Mucosa of stomach (tissue), 1 donor: Measurements from ENCODE around the gene DCTN1.
"Not testable (repeated sequence)": the region's sequence is repeated elsewhere in the genome, so short reads cannot be mapped to it uniquely, and the experiment has no call there.

Experiments used
- H3K27me3 ChIP-seq: one replicate; pipeline ENCODE4 v1.7.0; 2013; ENCODE audit warnings: mild to moderate bottlenecking, low read length; ENCODE audit not compliant: control insufficient read depth, insufficient read depth
- H3K36me3 ChIP-seq: one replicate; pipeline ENCODE4 v1.7.0; 2013; ENCODE audit warnings: low read length; ENCODE audit not compliant: control insufficient read depth, insufficient read depth
- H3K4me1 ChIP-seq: one replicate; pipeline ENCODE4 v1.7.0; 2013; ENCODE audit warnings: mild to moderate bottlenecking, low read length; ENCODE audit not compliant: control insufficient read depth, insufficient read depth
- H3K4me3 ChIP-seq: one replicate; pipeline ENCODE4 v1.7.0; 2013; ENCODE audit warnings: low read length
- H3K9ac ChIP-seq: one replicate; pipeline ENCODE4 v1.7.0; 2013; ENCODE audit warnings: mild to moderate bottlenecking, low read length, moderate library complexity
- H3K9me3 ChIP-seq: one replicate; pipeline ENCODE4 v1.7.0; 2013; ENCODE audit warnings: mild to moderate bottlenecking, low read length, moderate library complexity; ENCODE audit not compliant: control insufficient read depth
- donor health status: Pancreatic carcinoma.

The DCTN1 gene

DNA sequence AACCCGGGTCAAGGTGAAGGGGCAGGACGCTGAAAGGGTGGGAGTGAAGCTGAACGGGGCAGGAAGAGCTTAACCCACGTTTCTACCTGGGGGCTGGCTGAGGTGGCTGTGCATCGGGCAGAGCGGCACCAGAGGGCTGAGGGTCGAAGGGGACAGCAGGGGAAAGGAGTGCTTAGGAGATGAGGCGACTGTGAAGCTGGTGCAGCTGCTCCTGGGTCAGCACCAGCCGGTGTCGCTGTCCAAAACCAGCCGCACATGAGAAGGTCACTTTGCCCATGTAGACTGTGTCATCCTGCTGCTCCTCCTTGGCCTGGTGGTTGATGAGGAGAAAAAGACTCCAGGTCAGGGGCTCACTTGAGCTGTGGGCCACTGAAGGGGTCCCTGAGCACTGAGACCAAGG is 18.8 kb downstream of the DCTN1 start:
- Histone ChIP-seq H3K4me3 (no peak overlapping the region), H3K9me3 (no peaks in the 10 kb centered on the region), H3K27me3 (no peaks in the 10 kb centered on the region), H3K9ac (no peak overlapping the region), H3K4me1 (no peaks in the 10 kb centered on the region), H3K36me3 (peaks cover 22% of the 10 kb centered on the region)

- no peaks in the 10 kb centered on the region for H3K9me3 ChIP-seq
- no peak overlapping the region for H3K9ac ChIP-seq
- H3K4me1 ChIP-seq, result no peaks in the 10 kb centered on the region
- H3K27me3 ChIP-seq, result no peaks in the 10 kb centered on the region
- H3K4me3 ChIP-seq, result no peak overlapping the region
- peaks cover 6% of the 10 kb centered on the region for H3K36me3 ChIP-seq
These were observed 22.5 kb downstream of the DCTN1 start for GRCh38 chr2:74357627-74358026.

- H3K4me1 ChIP-seq, result no peaks in the 10 kb centered on the region
- no peaks in the 10 kb centered on the region for H3K27me3 ChIP-seq
- no peak overlapping the region for H3K9ac ChIP-seq
- H3K9me3 ChIP-seq, result no peaks in the 10 kb centered on the region
- H3K36me3 ChIP-seq, result no peaks in the 10 kb centered on the region
- no peak overlapping the region for H3K4me3 ChIP-seq
These were observed 30.2 kb downstream of the DCTN1 start for GRCh38 chr2:74349889-74350288.

DNA sequence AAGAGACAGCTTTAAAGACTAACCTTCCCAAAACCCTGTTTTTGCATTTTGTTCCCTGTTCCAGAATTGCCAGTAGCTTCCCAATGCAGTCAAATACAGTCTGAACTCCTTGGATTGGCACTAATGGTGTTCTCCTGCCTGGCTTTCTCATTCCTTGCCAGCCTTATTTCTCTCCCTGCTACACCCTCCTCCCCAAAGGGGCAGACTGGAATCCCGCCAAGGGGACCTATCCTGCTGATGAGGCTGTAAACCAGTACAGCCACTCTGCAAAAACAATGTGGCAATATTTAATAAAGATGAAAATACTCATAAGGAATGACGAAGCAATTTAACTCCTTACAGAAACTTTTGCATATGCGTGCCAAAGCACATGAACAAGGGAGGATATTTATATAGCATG is 32.4 kb downstream of the DCTN1 start:
- no peaks in the 10 kb centered on the region for H3K27me3 ChIP-seq
- no peak overlapping the region for H3K4me3 ChIP-seq
- no peaks in the 10 kb centered on the region for H3K9me3 ChIP-seq
- H3K4me1 ChIP-seq, result no peaks in the 10 kb centered on the region
- no peaks in the 10 kb centered on the region for H3K36me3 ChIP-seq
- H3K9ac ChIP-seq, result no peak overlapping the region

- Histone ChIP-seq H3K9ac (no peak overlapping the region), H3K4me1 (no peaks in the 10 kb centered on the region), H3K36me3 (no peaks in the 10 kb centered on the region), H3K9me3 (no peaks in the 10 kb centered on the region), H3K27me3 (no peaks in the 10 kb centered on the region), H3K4me3 (no peak overlapping the region)
These were observed 32.8 kb downstream of the DCTN1 start for GRCh38 chr2:74347303-74347702.

GRCh38 chr2:74345272-74345943 is 34.7 kb downstream of the DCTN1 start:
- H3K4me3 ChIP-seq, result no peak overlapping the region
- no peaks in the 10 kb centered on the region for H3K27me3 ChIP-seq
- H3K4me1 ChIP-seq, result no peaks in the 10 kb centered on the region
- no peaks in the 10 kb centered on the region for H3K36me3 ChIP-seq
- no peaks in the 10 kb centered on the region for H3K9me3 ChIP-seq
- H3K9ac ChIP-seq, result no peak overlapping the region

- H3K4me3 ChIP-seq, result no peak within 1 kb of the TSS
- H3K9ac ChIP-seq, result no peak within 1 kb of the TSS
- no peaks in the 10 kb centered on the region for H3K27me3 ChIP-seq
These were observed 36.8 kb downstream of the DCTN1 start, which contains the start of gene SLC4A5 for GRCh38 chr2:74343316-74343715. Gene SLC4A5 (minus strand): TSS chr2:74343416. CDS start chr2:74315023, 28,393 bp downstream.

DNA sequence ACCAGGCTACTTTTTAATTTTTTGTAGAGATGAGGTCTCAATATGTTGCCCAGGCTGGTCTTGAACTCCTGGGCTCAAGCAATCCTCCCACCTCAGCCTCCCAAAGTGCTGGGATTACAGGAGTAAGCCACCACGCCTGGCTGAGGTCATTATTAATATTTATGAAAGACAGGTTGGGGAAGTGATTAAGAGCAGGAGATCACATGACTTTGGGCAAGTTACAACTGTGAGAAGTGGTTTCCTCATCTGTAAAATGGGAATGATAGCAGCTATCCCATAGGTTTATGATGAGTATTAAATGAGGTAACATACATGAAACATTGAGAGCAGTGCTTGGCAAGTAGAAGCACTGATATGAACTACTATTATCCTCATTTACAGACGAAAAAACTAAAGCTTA is 43.9 kb downstream of the DCTN1 start:
- H3K4me1 ChIP-seq, H3K9ac ChIP-seq, H3K9me3 ChIP-seq, H3K4me3 ChIP-seq, H3K27me3 ChIP-seq, H3K36me3 ChIP-seq: not testable (repeated sequence)

More at GRCh38 chr2:74343316-74343715, 36.8 kb downstream of the DCTN1 start, which contains the start of gene SLC4A5:
- Histone ChIP-seq H3K4me1 (no peaks in the 10 kb centered on the region), H3K9me3 (no peaks in the 10 kb centered on the region), H3K36me3 (no peaks in the 10 kb centered on the region)

GRCh38 chr2:74334931-74335333 is 45.2 kb downstream of the DCTN1 start:
- Histone ChIP-seq H3K27me3 (no peaks in the 10 kb centered on the region), H3K9me3 (no peaks in the 10 kb centered on the region), H3K9ac (no peak overlapping the region), H3K4me1 (no peaks in the 10 kb centered on the region), H3K4me3 (no peak overlapping the region), H3K36me3 (no peaks in the 10 kb centered on the region)

DNA sequence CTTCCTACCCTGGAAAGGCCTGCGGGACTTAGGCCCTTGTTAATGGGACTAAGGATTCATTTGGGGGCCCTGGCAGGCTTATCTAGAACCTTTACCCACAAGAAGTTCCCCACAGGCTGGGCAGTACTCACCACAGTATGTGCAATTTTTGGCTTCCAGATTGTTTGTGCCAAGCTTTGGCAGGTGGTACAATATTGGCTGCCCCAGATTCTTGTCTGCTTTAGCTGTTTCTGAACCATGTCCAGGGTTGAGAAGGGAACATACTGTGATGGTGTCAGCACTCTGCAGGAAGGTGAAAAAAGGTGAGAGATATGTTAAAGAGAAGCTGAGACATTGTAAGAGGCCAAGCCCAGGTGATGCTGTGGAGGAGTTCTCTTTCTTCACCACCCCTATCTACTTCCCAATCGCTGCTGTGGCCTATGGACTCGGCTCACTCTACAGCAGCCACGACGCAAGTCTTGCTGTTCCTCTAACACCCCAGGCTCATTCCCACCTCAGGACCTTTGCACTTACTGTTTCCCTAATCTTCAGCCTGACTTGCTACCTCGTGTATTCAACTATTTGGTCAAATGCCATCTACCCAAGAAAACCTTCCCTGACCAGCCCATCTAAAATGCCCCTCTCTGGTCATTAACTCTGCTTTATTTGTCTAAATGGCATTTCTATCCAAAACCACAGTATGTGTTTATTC is 46.1 kb downstream of the DCTN1 start:
- no peaks in the 10 kb centered on the region for H3K4me1 ChIP-seq
- H3K4me3 ChIP-seq, result no peak overlapping the region
- no peaks in the 10 kb centered on the region for H3K27me3 ChIP-seq
- no peaks in the 10 kb centered on the region for H3K9me3 ChIP-seq
- H3K36me3 ChIP-seq, result no peaks in the 10 kb centered on the region
- no peak overlapping the region for H3K9ac ChIP-seq

DNA sequence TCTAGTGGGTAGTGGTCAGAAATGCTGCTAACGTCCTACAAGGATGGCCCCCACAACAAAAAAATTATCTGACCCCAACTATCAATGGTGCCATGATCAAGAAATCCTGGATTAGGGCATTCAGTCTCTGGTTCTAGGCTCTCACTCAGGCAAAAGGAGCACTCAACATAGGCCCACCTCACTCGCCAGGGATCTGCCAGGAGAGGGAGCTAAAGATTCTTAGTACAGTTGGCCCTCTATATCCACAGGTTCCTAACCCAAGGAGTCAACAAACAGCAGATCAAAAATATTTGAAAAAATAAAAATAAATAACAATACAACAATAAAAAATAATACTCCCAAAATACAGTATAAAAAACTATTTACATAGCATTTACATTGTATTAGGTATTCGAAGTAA is 46.9 kb downstream of the DCTN1 start:
- no peaks in the 10 kb centered on the region for H3K36me3 ChIP-seq
- H3K4me3 ChIP-seq, result no peak overlapping the region
- no peaks in the 10 kb centered on the region for H3K9me3 ChIP-seq
- H3K9ac ChIP-seq, result no peak overlapping the region
- no peaks in the 10 kb centered on the region for H3K4me1 ChIP-seq
- no peaks in the 10 kb centered on the region for H3K27me3 ChIP-seq

DNA sequence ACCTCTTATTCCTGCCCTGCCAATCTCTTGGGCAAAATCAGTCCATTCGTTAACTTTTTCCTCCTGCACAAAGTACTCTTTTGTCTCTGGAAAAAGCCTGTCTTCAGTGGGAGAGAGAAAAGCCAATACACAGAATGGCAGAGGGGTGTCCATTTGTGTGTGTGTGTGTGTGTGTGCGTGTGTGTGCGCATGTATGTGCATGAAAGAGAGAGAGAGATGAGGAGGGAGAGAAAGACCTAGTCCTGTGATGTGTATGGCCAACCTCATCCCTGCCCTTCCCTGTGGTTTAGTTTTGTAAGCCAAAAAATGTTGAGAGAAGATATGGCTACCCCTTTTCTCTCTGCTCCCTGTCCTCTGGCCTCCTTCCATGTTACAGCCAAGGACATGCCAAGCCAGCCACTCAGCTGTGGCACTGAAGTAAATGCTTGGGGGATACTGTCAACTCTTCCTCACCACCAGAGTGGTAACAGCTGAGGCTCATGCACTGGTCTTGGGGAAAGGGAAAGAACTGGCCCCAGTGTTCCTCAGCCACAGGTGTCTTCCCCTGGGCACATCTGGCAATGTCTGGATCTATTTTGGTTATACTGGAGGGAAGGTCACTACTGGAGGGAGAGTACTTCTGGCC is 47.4 kb downstream of the DCTN1 start:
- Histone ChIP-seq H3K36me3 (no peaks in the 10 kb centered on the region), H3K9ac (no peak overlapping the region), H3K4me1 (no peaks in the 10 kb centered on the region), H3K27me3 (no peaks in the 10 kb centered on the region), H3K9me3 (no peaks in the 10 kb centered on the region), H3K4me3 (no peak overlapping the region)
